Astrocyte of the cerebellum (primary cell): Measurements from ENCODE around the gene PLPP4.
A peak's percentile ranks its signal among the peaks of the same experiment; 100 is the strongest.

Experiments used
- DNase-seq: peaks from one replicate; pipeline ENCODE4 v3.0.0-alpha.2; 2011; ENCODE audit warnings: low read depth
- H3K4me3 ChIP-seq: 2 replicates; pipeline ENCODE4 v1.5.1; 2011; ENCODE audit warnings: mild to moderate bottlenecking, low read depth, low read length, moderate library complexity
- CTCF ChIP-seq: IDR thresholded peaks from 2 replicates; pipeline ENCODE4 v1.5.1; 2012; ENCODE audit warnings: low read length, low read depth, moderate library complexity, mild to moderate bottlenecking; ENCODE audit errors: missing control alignments
- in situ Hi-C: cut with HindIII; loops from 2 replicates; pipeline ENCODE4 v1.10.0; 2017; ENCODE audit warnings: low sequenced_read_pairs

PLPP4 gene

GRCh38 chr10:120473593-120473992, 16.6 kb downstream of the PLPP4 start:
- no peak for TF ChIP-seq CTCF
- no peak for DNase-seq
- in situ Hi-C loops: no loop called here
- H3K4me3 ChIP-seq: no peak overlapping the region

- no peak for DNase-seq
- no peak for TF ChIP-seq CTCF
- H3K4me3 ChIP-seq: no peak overlapping the region
- in situ Hi-C loops: no loop called here
These were observed 17.9 kb downstream of the PLPP4 start for GRCh38 chr10:120474956-120475355.

GRCh38 chr10:120475844-120476791, 19.1 kb downstream of the PLPP4 start:
- DNase-seq: no peak
- in situ Hi-C loops: no loop called here
- no peak overlapping the region for H3K4me3 ChIP-seq
- no peak for TF ChIP-seq CTCF

GRCh38 chr10:120477021-120477742, 20.2 kb downstream of the PLPP4 start:
- in situ Hi-C loops: no loop called here
- peak; percentile 65 for DNase-seq
- TF ChIP-seq CTCF: no peak

GRCh38 chr10:120477743-120478141, 20.7 kb downstream of the PLPP4 start:
- in situ Hi-C loops: no loop called here
- no peak overlapping the region for H3K4me3 ChIP-seq
- TF ChIP-seq CTCF: no peak
- no peak for DNase-seq

More at GRCh38 chr10:120477021-120477742, 20.2 kb downstream of the PLPP4 start:
- no peak overlapping the region for H3K4me3 ChIP-seq

- in situ Hi-C loops: no loop called here
- DNase-seq: no peak
- no peak overlapping the region for H3K4me3 ChIP-seq
- no peak for TF ChIP-seq CTCF
These were observed 21.4 kb downstream of the PLPP4 start for GRCh38 chr10:120478386-120478785.
